H54 (cell line): Measurements from ENCODE around the gene FAM187B.
A peak's percentile ranks its signal among the peaks of the same experiment; 100 is the strongest.

ENCODE experiments used
- DNase-seq: peaks from one replicate; pipeline ENCODE4 v3.0.0; 2011; ENCODE audit warnings: low spot score, mixed read lengths; ENCODE audit not compliant: insufficient read length
- FAIRE-seq: peaks from 3 replicates; lab custom pipeline; 2011; peaks lifted over from hg19 to GRCh38; lab: Jason Lieb, UNC
- POLR2A ChIP-seq: IDR thresholded peaks from 2 replicates; pipeline ENCODE4 v1.6.1; 2011; ENCODE audit warnings: low read depth, mild to moderate bottlenecking, low read length

FAM187B gene

DNA sequence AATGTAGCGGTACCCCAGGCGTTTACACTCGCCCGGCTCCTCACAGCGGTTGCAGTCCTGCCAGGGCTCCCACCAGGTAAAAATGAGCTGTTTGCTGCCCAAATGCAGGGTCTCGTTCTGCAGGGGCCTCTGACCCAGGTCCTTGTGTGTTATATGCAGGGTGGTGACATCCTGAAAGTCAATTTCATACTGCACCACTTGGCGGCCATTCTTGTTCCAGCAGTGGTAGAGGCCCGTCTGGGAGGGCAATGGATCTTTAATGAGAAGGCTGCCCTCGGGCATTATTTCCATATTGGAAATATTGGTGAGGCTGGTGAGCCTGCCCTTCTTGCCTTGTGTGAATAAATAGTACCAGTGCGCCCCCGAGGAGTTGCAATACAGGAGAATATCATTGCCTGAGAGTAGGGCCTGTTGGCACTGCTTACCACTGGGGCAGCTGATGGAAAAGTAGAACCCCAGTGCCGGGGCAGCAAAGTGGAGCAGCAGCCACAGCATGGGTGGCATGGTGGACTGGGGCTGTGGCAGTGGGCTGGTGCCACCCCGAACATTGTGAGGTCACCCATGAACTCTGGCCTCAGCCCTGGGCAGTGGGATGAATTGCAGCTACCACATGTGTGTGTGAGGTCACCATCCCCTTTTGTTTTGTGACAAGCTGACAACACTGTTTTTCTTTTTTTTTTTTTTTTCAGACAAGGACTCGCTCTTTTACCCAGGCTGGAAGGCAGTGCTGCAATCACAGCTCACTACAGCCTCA is at the start of gene FAM187B:
FAM187B (minus strand) TSS at position 563 of the 754 bp plus-strand sequence; CDS start at position 504, 59 bp downstream.
- FAIRE-seq (no peak), DNase-seq (no peak)
- no peak for TF ChIP-seq POLR2A

DNA sequence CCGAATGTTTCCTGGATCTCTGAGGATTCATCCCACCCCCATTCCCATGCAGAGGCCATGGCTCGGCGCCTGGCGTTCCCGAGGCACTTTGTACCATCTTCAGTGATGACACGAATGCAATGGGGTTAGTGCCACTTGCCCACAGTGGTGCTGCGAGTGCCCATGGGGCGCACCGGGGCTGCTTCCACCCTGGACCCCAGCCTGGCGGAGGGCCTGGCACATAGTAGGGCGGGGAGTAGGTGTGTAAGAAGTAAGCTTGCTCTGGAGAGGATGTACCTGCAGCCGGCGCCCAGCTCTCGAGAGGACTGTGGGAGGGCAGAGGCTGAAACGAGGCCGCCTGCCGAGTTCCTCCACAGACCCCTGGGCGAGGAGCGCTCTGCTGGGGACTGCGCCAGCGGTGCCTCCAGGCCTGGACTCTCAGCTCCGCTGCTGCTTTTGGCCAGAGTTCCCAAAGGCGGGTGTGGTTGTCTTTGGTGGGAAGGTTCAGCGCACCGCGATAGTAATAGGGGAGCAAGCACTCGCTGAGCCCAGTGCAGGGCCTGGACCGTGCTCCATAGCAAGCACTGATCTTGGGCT is 48.3 kb upstream of the FAM187B start:
- DNase-seq (no peak), FAIRE-seq (no peak)
- no peak for TF ChIP-seq POLR2A

DNA sequence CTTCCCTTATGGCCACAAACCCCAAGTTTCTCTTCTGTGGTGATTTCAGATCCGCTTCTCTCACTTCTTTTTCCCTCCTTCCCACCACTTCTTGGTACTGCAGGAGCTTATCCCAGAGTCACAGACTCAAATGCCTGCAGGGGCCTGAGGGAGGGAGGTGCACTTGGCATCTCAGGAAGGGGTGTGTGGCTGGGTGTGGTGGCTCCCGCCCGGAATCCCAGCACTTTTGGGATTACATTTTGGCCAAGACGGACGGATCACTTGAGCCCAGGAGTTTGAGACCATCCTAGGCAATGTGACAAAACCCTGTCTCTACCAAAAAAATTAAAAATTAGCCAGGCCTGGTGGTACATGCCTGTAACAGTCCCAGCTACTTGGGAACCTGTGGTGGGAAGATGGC is 45.8 kb upstream of the FAM187B start:
- TF ChIP-seq POLR2A: no peak
- DNase-seq (no peak), FAIRE-seq (no peak)

DNA sequence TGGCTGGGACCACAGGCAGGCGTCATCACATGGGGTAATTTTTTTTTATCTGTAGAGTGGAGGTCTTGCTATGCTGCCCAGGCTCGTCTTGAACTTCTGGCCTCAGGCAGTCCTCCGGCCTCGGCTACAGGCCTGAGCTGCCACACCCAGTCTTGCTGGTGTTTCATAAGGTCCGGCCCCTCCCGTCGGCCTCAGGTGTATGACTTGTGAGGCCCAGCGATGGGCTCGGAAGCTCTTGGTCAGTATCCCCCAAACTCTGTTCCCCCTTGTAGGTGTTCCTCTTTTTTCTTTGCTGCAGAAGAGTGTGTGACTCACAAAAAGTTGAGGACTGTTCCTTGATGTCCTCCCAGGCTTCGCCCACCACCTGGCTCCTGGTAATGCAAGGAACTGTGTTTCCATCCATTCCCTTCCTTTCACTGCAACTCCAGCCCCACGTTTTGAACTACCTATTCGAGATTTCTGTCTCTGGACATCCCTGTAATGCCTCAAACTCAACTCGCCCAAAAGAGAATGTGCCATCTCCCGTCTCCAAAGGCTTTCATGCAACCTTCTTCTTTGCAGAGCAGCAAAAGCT is 45.2 kb upstream of the FAM187B start:
- DNase-seq (no peak), FAIRE-seq (no peak)
- TF ChIP-seq POLR2A: no peak

- no peak for DNase-seq
- TF ChIP-seq POLR2A: no peak
- no peak for FAIRE-seq
Observed at GRCh38 chr19:35272954-35273649, 44.6 kb upstream of the FAM187B start.

- no peak for FAIRE-seq
- no peak for DNase-seq
- no peak for TF ChIP-seq POLR2A
Observed at GRCh38 chr19:35272122-35272719, 43.7 kb upstream of the FAM187B start.

DNA sequence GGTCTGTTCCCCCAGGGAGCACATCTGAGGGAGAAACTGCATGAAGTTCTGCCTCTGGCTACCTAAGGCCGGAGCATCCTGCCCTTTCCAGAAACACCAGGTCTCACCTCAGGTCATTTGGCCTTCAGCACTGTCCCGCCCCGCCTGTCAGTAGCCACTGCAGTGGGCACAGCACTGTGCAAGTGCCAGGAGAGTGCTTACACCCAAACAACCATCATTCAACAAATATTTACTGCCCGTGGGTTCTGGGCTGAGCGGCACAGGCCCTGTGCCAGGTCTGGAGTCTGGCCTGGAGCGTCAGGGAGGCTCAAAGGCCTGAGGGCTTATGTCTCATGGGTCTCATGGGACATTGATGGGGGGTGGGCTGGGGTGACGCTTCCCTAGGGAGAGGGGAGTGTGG is 43.0 kb upstream of the FAM187B start:
- FAIRE-seq (no peak), DNase-seq (no peak)
- no peak for TF ChIP-seq POLR2A

- DNase-seq (no peak), FAIRE-seq (no peak)
- no peak for TF ChIP-seq POLR2A
Observed at GRCh38 chr19:35270381-35270811, 41.9 kb upstream of the FAM187B start.

GRCh38 chr19:35269438-35270117 is 41.0 kb upstream of the FAM187B start:
- FAIRE-seq (no peak), DNase-seq (peak; percentile 94)
- no peak for TF ChIP-seq POLR2A

DNA sequence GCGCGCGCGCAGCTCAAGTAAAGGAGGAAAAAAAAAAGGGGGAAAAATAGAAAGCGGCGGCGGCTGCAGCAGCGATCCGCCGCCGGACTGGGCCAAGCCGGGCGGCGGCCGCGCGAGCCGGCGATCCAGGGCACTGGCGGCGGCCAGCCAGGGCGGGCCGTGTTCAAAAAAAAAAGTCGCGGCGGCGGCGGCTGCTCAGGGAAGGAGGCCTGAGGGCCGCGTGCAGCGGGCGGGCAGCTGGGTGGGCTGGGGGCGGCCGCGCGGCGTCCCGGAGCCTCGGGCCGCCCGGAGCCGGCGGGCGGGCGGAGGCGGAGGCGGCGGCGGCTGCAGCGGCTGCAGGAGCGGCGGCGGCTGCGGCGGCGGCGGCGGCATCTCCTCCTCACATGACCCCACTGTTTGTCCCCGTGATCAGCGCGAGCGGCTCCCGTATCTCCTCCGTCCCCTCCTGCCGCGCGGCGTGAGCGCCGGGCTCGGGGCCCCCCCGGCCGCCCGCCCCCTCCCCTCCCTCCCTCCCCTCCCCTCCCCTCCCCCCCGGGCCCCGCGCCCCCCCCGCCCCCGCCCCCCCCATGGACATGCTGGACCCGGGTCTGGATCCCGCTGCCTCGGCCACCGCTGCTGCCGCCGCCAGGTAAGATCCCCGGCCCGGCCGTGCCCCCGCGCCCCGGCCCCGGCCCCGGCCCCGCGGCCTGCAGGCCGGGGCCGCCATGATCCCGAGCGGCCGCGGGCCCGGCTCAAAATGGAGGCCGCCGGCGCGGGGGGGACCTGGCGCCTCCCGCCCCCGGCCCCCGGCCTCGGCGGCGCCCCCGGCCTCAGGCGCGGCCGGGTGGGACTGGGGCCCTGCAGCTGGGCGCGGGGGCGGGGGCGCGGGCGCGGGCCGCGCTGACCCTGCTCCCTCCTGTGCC is 40.2 kb upstream of the FAM187B start, which contains the start of gene USF2:
USF2 (plus strand) TSS at position 427 of the 902 bp plus-strand sequence; CDS start at position 567, 140 bp downstream.
- DNase-seq (peak; percentile 95), FAIRE-seq (no peak)
- TF ChIP-seq POLR2A: no peak

DNA sequence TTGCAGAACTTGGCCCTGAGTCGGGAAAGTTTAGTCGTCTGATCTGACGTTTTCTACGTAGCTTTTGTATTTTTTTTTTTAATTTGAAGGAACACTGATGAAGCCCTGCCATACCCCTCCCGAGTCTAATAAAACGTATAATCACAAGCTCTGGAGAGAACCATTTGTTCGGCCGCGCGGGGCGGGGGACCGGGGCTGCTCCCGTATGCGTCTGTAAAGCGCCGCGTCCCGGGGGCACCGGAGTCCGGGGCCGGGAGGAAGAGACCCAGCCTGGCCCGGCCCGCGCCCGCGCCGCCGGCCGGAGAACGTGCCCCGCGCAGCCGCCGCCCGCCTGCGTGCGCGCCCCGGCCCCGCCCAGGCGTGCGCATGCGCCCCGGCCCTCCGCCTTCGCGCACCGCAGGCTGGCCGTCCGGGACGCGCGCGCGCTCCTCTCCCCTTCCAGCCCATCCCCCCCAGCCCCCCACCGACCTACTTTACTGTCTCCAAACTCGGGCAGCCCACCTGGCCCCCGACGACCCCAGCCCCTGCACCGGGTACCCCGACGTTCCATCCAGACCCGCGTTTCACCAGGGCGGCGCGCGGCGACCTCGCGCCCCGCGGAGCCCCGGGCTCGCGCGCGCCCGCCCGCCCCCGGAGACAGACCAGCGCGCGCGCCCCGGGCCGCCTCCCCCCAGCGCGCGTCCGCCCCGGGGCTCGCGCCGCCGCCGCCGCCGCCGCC is 39.4 kb upstream of the FAM187B start:
- TF ChIP-seq POLR2A: peak; percentile 70
- FAIRE-seq (no peak), DNase-seq (peak; percentile 95)

GRCh38 chr19:35267353-35267817 is 38.8 kb upstream of the FAM187B start:
- TF ChIP-seq POLR2A: no peak
- DNase-seq (no peak), FAIRE-seq (no peak)
